Measurements from ENCODE around the gene SAE1.
A peak's percentile ranks its signal among the peaks of the same experiment; 100 is the strongest.

The SAE1 gene

GRCh38 chr19:47176071-47176626, 45.5 kb downstream of the SAE1 start:
- no peak for DNase-seq (ENCODE audit: low spot score)
- in situ Hi-C loops (cut with MboI; ENCODE audit: low sequenced_read_pairs, unreplicated experiment): no loop called here
- no peak for TF ChIP-seq CTCF (IDR thresholded peaks at IDR 0.05; ENCODE audit: borderline replicate concordance, control extremely low read depth, extremely low read depth, insufficient read depth, missing control alignments)

GRCh38 chr19:47176627-47177090, 46.0 kb downstream of the SAE1 start:
- in situ Hi-C loops (cut with MboI; ENCODE audit: low sequenced_read_pairs, unreplicated experiment): no loop called here
- TF ChIP-seq CTCF (IDR thresholded peaks at IDR 0.05; ENCODE audit: borderline replicate concordance, control extremely low read depth, extremely low read depth, insufficient read depth, missing control alignments): no peak
- no peak for DNase-seq (ENCODE audit: low spot score)

- in situ Hi-C loops (cut with MboI; ENCODE audit: low sequenced_read_pairs, unreplicated experiment): no loop called here
- DNase-seq (ENCODE audit: low spot score): no peak
- no peak for TF ChIP-seq CTCF (IDR thresholded peaks at IDR 0.05; ENCODE audit: borderline replicate concordance, control extremely low read depth, extremely low read depth, insufficient read depth, missing control alignments)
Observed at GRCh38 chr19:47179653-47180310, 49.1 kb downstream of the SAE1 start.

- DNase-seq (ENCODE audit: low spot score): no peak
- TF ChIP-seq CTCF (IDR thresholded peaks at IDR 0.05; ENCODE audit: borderline replicate concordance, control extremely low read depth, extremely low read depth, insufficient read depth, missing control alignments): no peak
- in situ Hi-C loops (cut with MboI; ENCODE audit: low sequenced_read_pairs, unreplicated experiment): no loop called here
Observed at GRCh38 chr19:47183601-47184000, 53.0 kb downstream of the SAE1 start.

GRCh38 chr19:47186446-47187334, 56.1 kb downstream of the SAE1 start:
- in situ Hi-C loops (cut with MboI; ENCODE audit: low sequenced_read_pairs, unreplicated experiment): no loop called here
- peak; percentile 88 for DNase-seq (ENCODE audit: low spot score)
- peak; percentile 39 for TF ChIP-seq CTCF (IDR thresholded peaks at IDR 0.05; ENCODE audit: borderline replicate concordance, control extremely low read depth, extremely low read depth, insufficient read depth, missing control alignments)

GRCh38 chr19:47187335-47187655, 56.7 kb downstream of the SAE1 start:
- in situ Hi-C loops (cut with MboI; ENCODE audit: low sequenced_read_pairs, unreplicated experiment): no loop called here
- DNase-seq (ENCODE audit: low spot score): no peak
- TF ChIP-seq CTCF (IDR thresholded peaks at IDR 0.05; ENCODE audit: borderline replicate concordance, control extremely low read depth, extremely low read depth, insufficient read depth, missing control alignments): no peak
